ENCODE measurements around the gene ABCA2.
"Not testable (repeated sequence)": the region's sequence is repeated elsewhere in the genome, so short reads cannot be mapped to it uniquely, and the experiment has no call there.

Gene ABCA2

GRCh38 chr9:137034709-137035506, 6.9 kb upstream of the ABCA2 start:
- no peak overlapping the region for H3K9ac ChIP-seq (ENCODE audit: low read depth, low read length)
- no peak overlapping the region for H3K4me3 ChIP-seq (ENCODE audit: low read length)
- no peak overlapping the region for H3K27ac ChIP-seq (ENCODE audit: low read depth, low read length)
- H3K4me1 ChIP-seq (ENCODE audit: insufficient read depth, low read length), result no peaks in the 10 kb centered on the region
- no peaks in the 10 kb centered on the region for H3K27me3 ChIP-seq (ENCODE audit: insufficient read depth, low read length)
- no peaks in the 10 kb centered on the region for H3K9me3 ChIP-seq (ENCODE audit: insufficient read depth, low read depth, low read length)
- H3K36me3 ChIP-seq (ENCODE audit: insufficient read depth, low read length), result peaks cover 11% of the 10 kb centered on the region; the same call in 1 of the 2 replicates
- 42% methylated on average over 24 of the region's 24 CpGs for WGBS

GRCh38 chr9:137034039-137034708, 6.1 kb upstream of the ABCA2 start:
- H3K4me3 ChIP-seq (ENCODE audit: low read length), result no peak overlapping the region
- no peak overlapping the region for H3K27ac ChIP-seq (ENCODE audit: low read depth, low read length)
- no peaks in the 10 kb centered on the region for H3K9me3 ChIP-seq (ENCODE audit: insufficient read depth, low read depth, low read length)
- H3K36me3 ChIP-seq (ENCODE audit: insufficient read depth, low read length), result peaks cover 4% of the 10 kb centered on the region; the same call in 1 of the 2 replicates
- H3K27me3 ChIP-seq (ENCODE audit: insufficient read depth, low read length), result peaks cover 1% of the 10 kb centered on the region
- no peaks in the 10 kb centered on the region for H3K4me1 ChIP-seq (ENCODE audit: insufficient read depth, low read length)
- WGBS, result 84% methylated on average over 13 of the region's 15 CpGs
- no peak overlapping the region for H3K9ac ChIP-seq (ENCODE audit: low read depth, low read length)

- not testable (repeated sequence) for H3K27ac ChIP-seq (ENCODE audit: low read depth, low read length); H3K4me3 ChIP-seq (ENCODE audit: low read length); H3K27me3 ChIP-seq (ENCODE audit: insufficient read depth, low read length); H3K9ac ChIP-seq (ENCODE audit: low read depth, low read length); H3K9me3 ChIP-seq (ENCODE audit: insufficient read depth, low read depth, low read length); H3K4me1 ChIP-seq (ENCODE audit: insufficient read depth, low read length); H3K36me3 ChIP-seq (ENCODE audit: insufficient read depth, low read length)
- WGBS, result 96% methylated on average over 5 of the region's 5 CpGs
Observed at GRCh38 chr9:137033481-137033880, 5.4 kb upstream of the ABCA2 start.

- Histone ChIP-seq H3K4me3 (ENCODE audit: low read length) (no peak overlapping the region), H3K27ac (ENCODE audit: low read depth, low read length) (no peak overlapping the region), H3K36me3 (ENCODE audit: insufficient read depth, low read length) (no peaks in the 10 kb centered on the region), H3K9ac (ENCODE audit: low read depth, low read length) (no peak overlapping the region), H3K27me3 (ENCODE audit: insufficient read depth, low read length) (peaks cover 10% of the 10 kb centered on the region), H3K9me3 (ENCODE audit: insufficient read depth, low read depth, low read length) (no peaks in the 10 kb centered on the region), H3K4me1 (ENCODE audit: insufficient read depth, low read length) (no peaks in the 10 kb centered on the region)
- 87% methylated on average over 10 of the region's 10 CpGs for WGBS
Observed at GRCh38 chr9:137032858-137033257, 4.8 kb upstream of the ABCA2 start.

GRCh38 chr9:137031904-137032640, 4.0 kb upstream of the ABCA2 start, which contains the start of gene FUT7:
TSS of gene FUT7 (minus strand) at chr9:137032088. CDS start at chr9:137031991, 97 bp downstream.
- no peaks in the 10 kb centered on the region for H3K9me3 ChIP-seq (ENCODE audit: insufficient read depth, low read depth, low read length)
- H3K27me3 ChIP-seq (ENCODE audit: insufficient read depth, low read length), result peaks cover 17% of the 10 kb centered on the region
- no peak within 1 kb of the TSS for H3K9ac ChIP-seq (ENCODE audit: low read depth, low read length)
- H3K4me3 ChIP-seq (ENCODE audit: low read length), result no peak within 1 kb of the TSS
- H3K27ac ChIP-seq (ENCODE audit: low read depth, low read length), result no peak within 1 kb of the TSS
- no peaks in the 10 kb centered on the region for H3K4me1 ChIP-seq (ENCODE audit: insufficient read depth, low read length)
- H3K36me3 ChIP-seq (ENCODE audit: insufficient read depth, low read length), result no peaks in the 10 kb centered on the region
- WGBS, result 82% methylated on average over 16 of the region's 16 CpGs

GRCh38 chr9:137030538-137031527, 2.8 kb upstream of the ABCA2 start:
- no peaks in the 10 kb centered on the region for H3K4me1 ChIP-seq (ENCODE audit: insufficient read depth, low read length)

GRCh38 chr9:137030006-137030405, 2.0 kb upstream of the ABCA2 start:
- H3K9ac ChIP-seq (ENCODE audit: low read depth, low read length), result no peak overlapping the region
- no peaks in the 10 kb centered on the region for H3K36me3 ChIP-seq (ENCODE audit: insufficient read depth, low read length)
- no peaks in the 10 kb centered on the region for H3K9me3 ChIP-seq (ENCODE audit: insufficient read depth, low read depth, low read length)
- peaks cover 22% of the 10 kb centered on the region for H3K27me3 ChIP-seq (ENCODE audit: insufficient read depth, low read length)
- 89% methylated on average over 15 of the region's 15 CpGs for WGBS
- no peak overlapping the region for H3K27ac ChIP-seq (ENCODE audit: low read depth, low read length)
- no peak overlapping the region for H3K4me3 ChIP-seq (ENCODE audit: low read length)
- no peaks in the 10 kb centered on the region for H3K4me1 ChIP-seq (ENCODE audit: insufficient read depth, low read length)

More at GRCh38 chr9:137030538-137031527, 2.8 kb upstream of the ABCA2 start:
- Histone ChIP-seq H3K9me3 (ENCODE audit: insufficient read depth, low read depth, low read length) (no peaks in the 10 kb centered on the region), H3K4me3 (ENCODE audit: low read length) (no peak overlapping the region), H3K27ac (ENCODE audit: low read depth, low read length) (no peak overlapping the region), H3K9ac (ENCODE audit: low read depth, low read length) (no peak overlapping the region), H3K36me3 (ENCODE audit: insufficient read depth, low read length) (no peaks in the 10 kb centered on the region), H3K27me3 (ENCODE audit: insufficient read depth, low read length) (peaks cover 22% of the 10 kb centered on the region)
- WGBS, result 94% methylated on average over 65 of the region's 65 CpGs

GRCh38 chr9:137029058-137029936, 1.3 kb upstream of the ABCA2 start:
- H3K9me3 ChIP-seq (ENCODE audit: insufficient read depth, low read depth, low read length), result no peaks in the 10 kb centered on the region
- no peak overlapping the region for H3K9ac ChIP-seq (ENCODE audit: low read depth, low read length)

GRCh38 chr9:137028263-137029057, 423 bp upstream of the ABCA2 start:
- Histone ChIP-seq H3K9me3 (ENCODE audit: insufficient read depth, low read depth, low read length) (no peaks in the 10 kb centered on the region), H3K9ac (ENCODE audit: low read depth, low read length) (peak overlapping the region; percentile 41; the same call in 1 of the 2 replicates), H3K27ac (ENCODE audit: low read depth, low read length) (no peak overlapping the region), H3K27me3 (ENCODE audit: insufficient read depth, low read length) (peaks cover 22% of the 10 kb centered on the region), H3K4me3 (ENCODE audit: low read length) (peak overlapping the region; percentile 62), H3K36me3 (ENCODE audit: insufficient read depth, low read length) (no peaks in the 10 kb centered on the region), H3K4me1 (ENCODE audit: insufficient read depth, low read length) (no peaks in the 10 kb centered on the region)
- 4% methylated on average over 98 of the region's 98 CpGs for WGBS

More at GRCh38 chr9:137029058-137029936, 1.3 kb upstream of the ABCA2 start:
- H3K36me3 ChIP-seq (ENCODE audit: insufficient read depth, low read length), result no peaks in the 10 kb centered on the region
- H3K27me3 ChIP-seq (ENCODE audit: insufficient read depth, low read length), result peaks cover 22% of the 10 kb centered on the region
- H3K4me1 ChIP-seq (ENCODE audit: insufficient read depth, low read length), result no peaks in the 10 kb centered on the region
- 50% methylated on average over 19 of the region's 19 CpGs for WGBS
- peak overlapping the region; percentile 62; the same call in 1 of the 2 replicates for H3K4me3 ChIP-seq (ENCODE audit: low read length)
- no peak overlapping the region for H3K27ac ChIP-seq (ENCODE audit: low read depth, low read length)
